Peyer's patch (tissue), 4 donors: ENCODE data around the gene PDCD4.

Experiments used
- POLR2A ChIP-seq, 2 donors: fragments of 450-650 bp; IDR thresholded peaks; one replicate each; pipeline ENCODE4 v1.5.1; 2017; ENCODE audit warnings: antibody characterized with exemption in 2 of 2, mild to moderate bottlenecking in 2 of 2, moderate library complexity in 2 of 2
- TF ChIP-seq, protein P1 (sequence below), 6 experiments: fragments of 450-650 bp in 4 of 6; fragments of 200-600 bp in 2 of 6; sonication (generic) in 1 of 6; IDR thresholded peaks; one replicate each; pipeline ENCODE4 v1.5.1; 2017 to 2019; ENCODE audit warnings: antibody characterized with exemption in 6 of 6, mild to moderate bottlenecking in 3 of 6, moderate library complexity in 1 of 6

DNA sequence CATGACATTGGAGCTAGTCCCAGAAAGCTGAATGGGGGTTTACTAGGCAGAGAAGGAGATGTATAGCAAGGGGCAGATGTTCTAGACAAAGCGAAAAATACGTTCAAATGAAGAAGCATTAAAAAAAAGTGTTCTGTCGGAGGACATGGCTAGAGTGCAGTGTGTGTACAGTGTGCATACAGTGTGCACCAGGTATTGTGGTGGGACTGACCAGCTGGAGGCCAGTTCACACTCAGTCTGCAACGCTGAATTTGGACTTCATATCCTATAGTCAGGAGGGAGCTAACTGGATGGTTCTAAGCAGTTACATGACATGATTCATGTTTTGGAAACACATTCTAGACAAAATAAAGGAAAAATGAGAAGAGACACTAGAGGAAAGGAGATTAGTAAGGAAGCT lies 38.4 kb downstream of the PDCD4 start:
- TF ChIP-seq POLR2A (IDR thresholded peaks at IDR 0.05), result no peak
- TF ChIP-seq, protein P1, sequence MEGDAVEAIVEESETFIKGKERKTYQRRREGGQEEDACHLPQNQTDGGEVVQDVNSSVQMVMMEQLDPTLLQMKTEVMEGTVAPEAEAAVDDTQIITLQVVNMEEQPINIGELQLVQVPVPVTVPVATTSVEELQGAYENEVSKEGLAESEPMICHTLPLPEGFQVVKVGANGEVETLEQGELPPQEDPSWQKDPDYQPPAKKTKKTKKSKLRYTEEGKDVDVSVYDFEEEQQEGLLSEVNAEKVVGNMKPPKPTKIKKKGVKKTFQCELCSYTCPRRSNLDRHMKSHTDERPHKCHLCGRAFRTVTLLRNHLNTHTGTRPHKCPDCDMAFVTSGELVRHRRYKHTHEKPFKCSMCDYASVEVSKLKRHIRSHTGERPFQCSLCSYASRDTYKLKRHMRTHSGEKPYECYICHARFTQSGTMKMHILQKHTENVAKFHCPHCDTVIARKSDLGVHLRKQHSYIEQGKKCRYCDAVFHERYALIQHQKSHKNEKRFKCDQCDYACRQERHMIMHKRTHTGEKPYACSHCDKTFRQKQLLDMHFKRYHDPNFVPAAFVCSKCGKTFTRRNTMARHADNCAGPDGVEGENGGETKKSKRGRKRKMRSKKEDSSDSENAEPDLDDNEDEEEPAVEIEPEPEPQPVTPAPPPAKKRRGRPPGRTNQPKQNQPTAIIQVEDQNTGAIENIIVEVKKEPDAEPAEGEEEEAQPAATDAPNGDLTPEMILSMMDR (IDR thresholded peaks at IDR 0.05), result no peak
